ENCODE results near the gene DPY19L3.

GRCh38 chr19:32421589-32422361 is 16.2 kb downstream of the DPY19L3 start:
- TF ChIP-seq TAF1 (IDR thresholded peaks at IDR 0.05; ENCODE audit: low read depth) (no peak), ZBTB7A (IDR thresholded peaks at IDR 0.05; ENCODE audit: low read depth) (no peak), TEAD4 (IDR thresholded peaks at IDR 0.05) (no peak), EP300 (IDR thresholded peaks at IDR 0.05; ENCODE audit: borderline replicate concordance) (no peak), REST (IDR thresholded peaks at IDR 0.05; ENCODE audit: low read depth) (no peak), YY1 (IDR thresholded peaks at IDR 0.05; ENCODE audit: low read depth) (no peak), NFIC (IDR thresholded peaks at IDR 0.05) (no peak), CEBPB (IDR thresholded peaks at IDR 0.05) (no peak), FOXM1 (IDR thresholded peaks at IDR 0.05; ENCODE audit: borderline replicate concordance, low read depth) (no peak), EGR1 (IDR thresholded peaks at IDR 0.05) (no peak), USF1 (IDR thresholded peaks at IDR 0.05) (no peak), TCF12 (IDR thresholded peaks at IDR 0.05; ENCODE audit: low read depth) (no peak)
- TF ChIP-seq, protein P1, sequence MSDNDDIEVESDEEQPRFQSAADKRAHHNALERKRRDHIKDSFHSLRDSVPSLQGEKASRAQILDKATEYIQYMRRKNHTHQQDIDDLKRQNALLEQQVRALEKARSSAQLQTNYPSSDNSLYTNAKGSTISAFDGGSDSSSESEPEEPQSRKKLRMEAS (IDR thresholded peaks at IDR 0.05): no peak
